ENCODE results near the gene KLF7. TPM values are rescaled to one million over a fixed set of nuclear protein-coding genes. Genes with fewer than 3 reads are reported as not detected.

KLF7 gene
- total RNA-seq, 1 donor, result 31.1 TPM

DNA sequence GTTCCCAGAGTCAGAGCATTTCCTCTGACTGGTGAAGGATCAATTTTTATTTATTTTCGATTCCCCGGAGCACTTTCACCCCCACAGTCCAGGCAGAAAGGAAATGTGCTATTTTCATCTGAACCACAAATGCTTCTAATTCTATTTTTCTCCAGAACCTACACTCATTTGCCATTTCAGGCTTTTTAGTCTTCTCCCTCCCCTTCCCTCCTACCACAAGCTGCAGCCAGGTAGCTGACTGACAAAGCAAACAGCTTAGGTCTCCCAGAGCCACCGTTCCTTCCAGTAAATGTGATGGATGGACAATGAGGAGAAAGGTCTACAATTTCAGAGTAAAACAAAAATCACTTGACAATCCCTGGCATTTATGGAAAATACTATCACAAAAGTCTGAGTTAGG is 76.9 kb downstream of the KLF7 start:
- no peaks in the 10 kb centered on the region for H3K27me3 ChIP-seq (ENCODE audit: insufficient read depth, low read length)
- H3K79me2 ChIP-seq (ENCODE audit: insufficient read depth, low read length), result peaks cover 89% of the 10 kb centered on the region
- no peaks in the 10 kb centered on the region for H3K9me3 ChIP-seq (ENCODE audit: low read depth, low read length)
- peaks cover 3% of the 10 kb centered on the region for H3K4me1 ChIP-seq (ENCODE audit: insufficient read depth, low read length)
- TF ChIP-seq, protein P1, sequence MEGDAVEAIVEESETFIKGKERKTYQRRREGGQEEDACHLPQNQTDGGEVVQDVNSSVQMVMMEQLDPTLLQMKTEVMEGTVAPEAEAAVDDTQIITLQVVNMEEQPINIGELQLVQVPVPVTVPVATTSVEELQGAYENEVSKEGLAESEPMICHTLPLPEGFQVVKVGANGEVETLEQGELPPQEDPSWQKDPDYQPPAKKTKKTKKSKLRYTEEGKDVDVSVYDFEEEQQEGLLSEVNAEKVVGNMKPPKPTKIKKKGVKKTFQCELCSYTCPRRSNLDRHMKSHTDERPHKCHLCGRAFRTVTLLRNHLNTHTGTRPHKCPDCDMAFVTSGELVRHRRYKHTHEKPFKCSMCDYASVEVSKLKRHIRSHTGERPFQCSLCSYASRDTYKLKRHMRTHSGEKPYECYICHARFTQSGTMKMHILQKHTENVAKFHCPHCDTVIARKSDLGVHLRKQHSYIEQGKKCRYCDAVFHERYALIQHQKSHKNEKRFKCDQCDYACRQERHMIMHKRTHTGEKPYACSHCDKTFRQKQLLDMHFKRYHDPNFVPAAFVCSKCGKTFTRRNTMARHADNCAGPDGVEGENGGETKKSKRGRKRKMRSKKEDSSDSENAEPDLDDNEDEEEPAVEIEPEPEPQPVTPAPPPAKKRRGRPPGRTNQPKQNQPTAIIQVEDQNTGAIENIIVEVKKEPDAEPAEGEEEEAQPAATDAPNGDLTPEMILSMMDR (IDR thresholded peaks at IDR 0.05; ENCODE audit: extremely low read depth, low read depth, low read length), result no peak
- H2AFZ ChIP-seq (ENCODE audit: low read length), result no peak overlapping the region
- peaks cover 63% of the 10 kb centered on the region for H4K20me1 ChIP-seq (ENCODE audit: insufficient read depth, low read length)
- H3K4me2 ChIP-seq (ENCODE audit: insufficient read depth, low read length), result no peak overlapping the region
- no peak overlapping the region for H3K27ac ChIP-seq (ENCODE audit: low read depth, low read length)
- DNase-seq (ENCODE audit: insufficient read length, low spot score, missing footprints), result no peak
- H3K4me3 ChIP-seq (ENCODE audit: insufficient read depth, low read length), result no peak overlapping the region
- peaks cover 30% of the 10 kb centered on the region for H3K36me3 ChIP-seq (ENCODE audit: insufficient read depth, low read length)

DNA sequence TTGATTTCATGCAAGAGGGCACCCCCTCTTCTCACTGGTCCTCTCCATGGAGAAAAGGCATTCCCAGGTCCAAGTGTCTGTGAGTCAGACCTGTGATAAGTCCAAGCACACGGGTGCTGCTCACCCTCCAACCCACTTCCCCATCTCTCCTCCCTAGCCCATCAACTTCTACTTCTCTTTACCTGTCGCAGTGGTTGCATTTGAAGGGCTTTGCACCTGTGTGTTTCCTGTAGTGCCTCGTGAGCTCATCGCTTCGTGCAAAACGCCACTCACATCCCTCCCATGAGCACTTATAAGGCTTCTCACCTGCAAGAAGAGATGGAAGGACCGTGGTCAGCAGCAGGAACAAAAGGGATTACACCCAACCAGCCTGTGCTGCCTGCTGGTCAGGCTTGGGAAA is 77.5 kb downstream of the KLF7 start:
- Histone ChIP-seq H3K9me3 (ENCODE audit: low read depth, low read length) (no peaks in the 10 kb centered on the region), H2AFZ (ENCODE audit: low read length) (no peak overlapping the region), H3K27me3 (ENCODE audit: insufficient read depth, low read length) (no peaks in the 10 kb centered on the region), H4K20me1 (ENCODE audit: insufficient read depth, low read length) (peaks cover 63% of the 10 kb centered on the region), H3K27ac (ENCODE audit: low read depth, low read length) (no peak overlapping the region), H3K79me2 (ENCODE audit: insufficient read depth, low read length) (peaks cover 89% of the 10 kb centered on the region), H3K4me3 (ENCODE audit: insufficient read depth, low read length) (no peak overlapping the region), H3K4me1 (ENCODE audit: insufficient read depth, low read length) (peaks cover 3% of the 10 kb centered on the region), H3K36me3 (ENCODE audit: insufficient read depth, low read length) (peaks cover 32% of the 10 kb centered on the region), H3K4me2 (ENCODE audit: insufficient read depth, low read length) (no peak overlapping the region)
- TF ChIP-seq, protein P1 (IDR thresholded peaks at IDR 0.05; ENCODE audit: extremely low read depth, low read depth, low read length), result no peak
- DNase-seq (ENCODE audit: insufficient read length, low spot score, missing footprints), result no peak

DNA sequence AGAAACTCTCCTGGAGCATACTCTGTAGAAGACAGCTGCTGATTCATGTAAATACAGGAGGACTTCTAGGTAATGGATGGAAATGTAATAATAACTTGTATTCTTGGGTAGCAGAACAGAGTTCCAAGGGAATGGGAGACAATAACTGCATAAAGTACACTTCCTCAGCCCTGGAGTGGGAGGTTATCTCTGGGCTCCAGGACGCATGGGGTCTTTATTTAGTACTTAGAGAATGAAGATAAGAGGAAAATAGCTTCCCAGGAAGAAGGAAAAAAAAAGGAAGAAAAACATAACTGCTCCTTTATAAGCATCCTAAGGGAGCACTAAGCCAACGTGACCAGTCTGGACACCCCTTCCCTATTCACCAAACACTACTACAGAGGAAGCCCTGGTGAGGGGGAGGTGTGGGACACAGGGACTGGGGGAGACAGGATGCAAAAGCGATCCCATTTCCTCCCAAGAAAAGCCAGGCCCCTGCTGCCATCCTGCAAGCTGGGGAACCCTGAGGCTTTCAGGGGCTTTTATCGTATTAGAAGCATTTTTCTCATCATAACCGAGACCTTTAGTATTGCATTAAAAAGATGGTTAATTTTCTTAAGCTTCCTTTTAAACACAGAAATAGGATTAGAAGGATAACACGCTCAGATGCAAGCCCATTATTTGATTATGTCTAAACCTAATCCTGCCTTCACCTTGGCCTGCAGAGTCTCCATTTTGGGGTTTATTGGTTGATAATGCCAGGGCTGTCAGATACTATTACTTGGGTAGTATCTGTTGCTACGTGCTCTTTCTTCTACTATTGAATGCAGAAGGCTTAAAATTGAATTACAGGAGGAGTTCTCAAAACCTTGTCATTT is 78.5 kb downstream of the KLF7 start:
- DNase-seq (ENCODE audit: insufficient read length, low spot score, missing footprints), result no peak
- peaks cover 70% of the 10 kb centered on the region for H4K20me1 ChIP-seq (ENCODE audit: insufficient read depth, low read length)
- H3K9me3 ChIP-seq (ENCODE audit: low read depth, low read length), result no peaks in the 10 kb centered on the region
- H2AFZ ChIP-seq (ENCODE audit: low read length), result no peak overlapping the region
- peaks cover 3% of the 10 kb centered on the region for H3K4me1 ChIP-seq (ENCODE audit: insufficient read depth, low read length)
- no peak overlapping the region for H3K4me2 ChIP-seq (ENCODE audit: insufficient read depth, low read length)
- peaks cover 36% of the 10 kb centered on the region for H3K36me3 ChIP-seq (ENCODE audit: insufficient read depth, low read length)
- no peak overlapping the region for H3K4me3 ChIP-seq (ENCODE audit: insufficient read depth, low read length)
- TF ChIP-seq, protein P1 (IDR thresholded peaks at IDR 0.05; ENCODE audit: extremely low read depth, low read depth, low read length), result no peak
- H3K79me2 ChIP-seq (ENCODE audit: insufficient read depth, low read length), result peaks cover 88% of the 10 kb centered on the region
- no peak overlapping the region for H3K27ac ChIP-seq (ENCODE audit: low read depth, low read length)
- no peaks in the 10 kb centered on the region for H3K27me3 ChIP-seq (ENCODE audit: insufficient read depth, low read length)

DNA sequence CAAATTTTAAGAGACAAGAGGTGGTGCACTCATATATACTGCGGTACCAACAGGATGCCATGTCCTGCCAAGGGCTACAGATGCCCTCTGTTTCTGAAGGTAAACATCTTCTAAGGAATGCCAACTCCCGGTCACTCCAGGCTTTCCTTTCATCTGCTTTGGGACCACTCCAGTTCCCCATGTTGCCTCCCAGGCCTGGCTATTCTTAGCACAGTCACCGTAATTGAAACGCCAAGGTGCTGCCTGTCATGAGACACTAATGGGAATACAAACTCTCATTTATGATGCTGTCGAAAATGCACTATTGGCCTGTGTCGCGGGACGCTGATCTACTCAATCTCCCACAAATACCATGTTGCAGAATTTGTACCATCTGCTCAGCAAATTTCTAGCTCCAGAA is 79.6 kb downstream of the KLF7 start:
- Histone ChIP-seq H3K36me3 (ENCODE audit: insufficient read depth, low read length) (peaks cover 36% of the 10 kb centered on the region), H3K27ac (ENCODE audit: low read depth, low read length) (no peak overlapping the region), H3K4me3 (ENCODE audit: insufficient read depth, low read length) (no peak overlapping the region), H3K4me2 (ENCODE audit: insufficient read depth, low read length) (no peak overlapping the region), H3K9me3 (ENCODE audit: low read depth, low read length) (no peaks in the 10 kb centered on the region), H2AFZ (ENCODE audit: low read length) (no peak overlapping the region), H3K79me2 (ENCODE audit: insufficient read depth, low read length) (peaks cover 78% of the 10 kb centered on the region), H4K20me1 (ENCODE audit: insufficient read depth, low read length) (peaks cover 64% of the 10 kb centered on the region), H3K4me1 (ENCODE audit: insufficient read depth, low read length) (peaks cover 3% of the 10 kb centered on the region), H3K27me3 (ENCODE audit: insufficient read depth, low read length) (no peaks in the 10 kb centered on the region)
- DNase-seq (ENCODE audit: insufficient read length, low spot score, missing footprints), result no peak
- TF ChIP-seq, protein P1 (IDR thresholded peaks at IDR 0.05; ENCODE audit: extremely low read depth, low read depth, low read length), result no peak

Data from osteoblast (primary cell).